Ishikawa (cell line): Measurements from ENCODE around the gene FMN2.

Source experiments
- CEBPB ChIP-seq: IDR thresholded peaks from 2 replicates; pipeline ENCODE4 v1.6.1; 2012
- CREB1 ChIP-seq: IDR thresholded peaks from 2 replicates; pipeline ENCODE4 v1.6.1; 2012; ENCODE audit warnings: low read depth
- EGR1 ChIP-seq: IDR thresholded peaks from 2 replicates; pipeline ENCODE4 v1.6.1; 2012
- EP300 ChIP-seq: IDR thresholded peaks from 2 replicates; pipeline ENCODE4 v1.6.1; 2012; ENCODE audit warnings: borderline replicate concordance
- FOXM1 ChIP-seq: IDR thresholded peaks from 2 replicates; pipeline ENCODE4 v1.6.1; 2012; ENCODE audit warnings: low read depth, borderline replicate concordance
- NFIC ChIP-seq: IDR thresholded peaks from 2 replicates; pipeline ENCODE4 v1.6.1; 2012
- RAD21 ChIP-seq: IDR thresholded peaks from 2 replicates; pipeline ENCODE4 v1.6.1; 2012; ENCODE audit warnings: low read depth
- TAF1 ChIP-seq: IDR thresholded peaks from 2 replicates; pipeline ENCODE4 v1.6.1; 2012; ENCODE audit warnings: low read depth, mild to moderate bottlenecking
- TCF12 ChIP-seq: IDR thresholded peaks from 2 replicates; pipeline ENCODE4 v1.6.1; 2012; ENCODE audit warnings: low read depth
- TEAD4 ChIP-seq: IDR thresholded peaks from 2 replicates; pipeline ENCODE4 v1.6.1; 2012
- YY1 ChIP-seq: IDR thresholded peaks from 2 replicates; pipeline ENCODE4 v1.6.1; 2012; ENCODE audit warnings: low read depth
- ZBTB7A ChIP-seq: IDR thresholded peaks from 2 replicates; pipeline ENCODE4 v1.6.1; 2012; ENCODE audit warnings: low read depth
- TF ChIP-seq, protein P1 (sequence below): IDR thresholded peaks from 2 replicates; pipeline ENCODE4 v1.6.1; 2012
- TF ChIP-seq, protein P2 (sequence below): IDR thresholded peaks from 2 replicates; pipeline ENCODE4 v1.6.1; 2012
- TF ChIP-seq, protein P3 (sequence below): IDR thresholded peaks from 2 replicates; pipeline ENCODE4 v1.6.1; 2012; ENCODE audit warnings: low read depth, mild to moderate bottlenecking

The FMN2 gene

DNA sequence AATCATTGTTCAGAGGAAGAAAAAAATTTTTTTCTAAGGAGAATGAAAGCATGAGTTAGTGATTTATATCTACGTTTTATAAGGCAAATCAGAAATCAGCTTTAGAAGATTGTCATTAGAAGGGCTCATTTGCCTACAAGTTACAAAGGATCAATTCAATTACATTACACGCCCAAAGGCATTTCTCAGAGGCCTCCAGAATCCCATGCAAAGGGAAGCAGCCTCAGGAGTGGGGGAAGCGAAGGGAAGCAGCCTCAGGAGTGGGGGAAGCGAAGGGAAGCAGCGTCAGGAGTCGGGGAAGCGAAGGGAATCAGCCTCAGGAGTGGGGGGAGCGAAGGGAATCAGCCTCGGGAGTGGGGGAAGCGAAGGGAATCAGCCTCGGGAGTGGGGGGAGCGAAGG is 314.1 kb downstream of the FMN2 start:
- TF ChIP-seq NFIC (no peak), ZBTB7A (no peak), CEBPB (no peak), TEAD4 (no peak), EP300 (no peak), TCF12 (no peak), YY1 (no peak), TAF1 (no peak), CREB1 (no peak), EGR1 (no peak), RAD21 (no peak), FOXM1 (no peak)
- TF ChIP-seq, protein P1, sequence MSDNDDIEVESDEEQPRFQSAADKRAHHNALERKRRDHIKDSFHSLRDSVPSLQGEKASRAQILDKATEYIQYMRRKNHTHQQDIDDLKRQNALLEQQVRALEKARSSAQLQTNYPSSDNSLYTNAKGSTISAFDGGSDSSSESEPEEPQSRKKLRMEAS = no peak
- TF ChIP-seq, protein P2, sequence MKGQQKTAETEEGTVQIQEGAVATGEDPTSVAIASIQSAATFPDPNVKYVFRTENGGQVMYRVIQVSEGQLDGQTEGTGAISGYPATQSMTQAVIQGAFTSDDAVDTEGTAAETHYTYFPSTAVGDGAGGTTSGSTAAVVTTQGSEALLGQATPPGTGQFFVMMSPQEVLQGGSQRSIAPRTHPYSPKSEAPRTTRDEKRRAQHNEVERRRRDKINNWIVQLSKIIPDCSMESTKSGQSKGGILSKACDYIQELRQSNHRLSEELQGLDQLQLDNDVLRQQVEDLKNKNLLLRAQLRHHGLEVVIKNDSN = no peak
- TF ChIP-seq, protein P3, sequence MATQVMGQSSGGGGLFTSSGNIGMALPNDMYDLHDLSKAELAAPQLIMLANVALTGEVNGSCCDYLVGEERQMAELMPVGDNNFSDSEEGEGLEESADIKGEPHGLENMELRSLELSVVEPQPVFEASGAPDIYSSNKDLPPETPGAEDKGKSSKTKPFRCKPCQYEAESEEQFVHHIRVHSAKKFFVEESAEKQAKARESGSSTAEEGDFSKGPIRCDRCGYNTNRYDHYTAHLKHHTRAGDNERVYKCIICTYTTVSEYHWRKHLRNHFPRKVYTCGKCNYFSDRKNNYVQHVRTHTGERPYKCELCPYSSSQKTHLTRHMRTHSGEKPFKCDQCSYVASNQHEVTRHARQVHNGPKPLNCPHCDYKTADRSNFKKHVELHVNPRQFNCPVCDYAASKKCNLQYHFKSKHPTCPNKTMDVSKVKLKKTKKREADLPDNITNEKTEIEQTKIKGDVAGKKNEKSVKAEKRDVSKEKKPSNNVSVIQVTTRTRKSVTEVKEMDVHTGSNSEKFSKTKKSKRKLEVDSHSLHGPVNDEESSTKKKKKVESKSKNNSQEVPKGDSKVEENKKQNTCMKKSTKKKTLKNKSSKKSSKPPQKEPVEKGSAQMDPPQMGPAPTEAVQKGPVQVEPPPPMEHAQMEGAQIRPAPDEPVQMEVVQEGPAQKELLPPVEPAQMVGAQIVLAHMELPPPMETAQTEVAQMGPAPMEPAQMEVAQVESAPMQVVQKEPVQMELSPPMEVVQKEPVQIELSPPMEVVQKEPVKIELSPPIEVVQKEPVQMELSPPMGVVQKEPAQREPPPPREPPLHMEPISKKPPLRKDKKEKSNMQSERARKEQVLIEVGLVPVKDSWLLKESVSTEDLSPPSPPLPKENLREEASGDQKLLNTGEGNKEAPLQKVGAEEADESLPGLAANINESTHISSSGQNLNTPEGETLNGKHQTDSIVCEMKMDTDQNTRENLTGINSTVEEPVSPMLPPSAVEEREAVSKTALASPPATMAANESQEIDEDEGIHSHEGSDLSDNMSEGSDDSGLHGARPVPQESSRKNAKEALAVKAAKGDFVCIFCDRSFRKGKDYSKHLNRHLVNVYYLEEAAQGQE = no peak

DNA sequence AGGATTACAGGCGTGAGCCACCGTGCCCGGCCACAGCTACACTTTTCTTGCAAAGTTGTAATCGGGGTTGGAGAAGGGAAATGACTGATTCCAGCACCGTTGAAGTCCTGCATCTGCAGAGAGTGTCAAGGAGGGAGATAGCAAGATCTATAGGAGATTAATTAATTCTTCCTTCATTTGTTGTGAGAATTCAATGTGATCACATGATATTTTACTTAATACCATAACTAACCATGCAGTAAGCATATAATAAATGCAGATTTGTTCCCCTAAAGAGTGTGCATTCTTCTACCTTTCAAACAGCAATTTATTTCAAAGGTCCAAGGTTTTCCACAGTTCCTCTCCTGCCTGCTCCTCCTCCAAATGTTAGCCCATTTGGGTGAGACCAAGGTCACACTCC is 315.7 kb downstream of the FMN2 start:
- TF ChIP-seq TEAD4 (no peak), RAD21 (no peak)
- TF ChIP-seq, protein P2 = no peak
- TF ChIP-seq, protein P1 = no peak

DNA sequence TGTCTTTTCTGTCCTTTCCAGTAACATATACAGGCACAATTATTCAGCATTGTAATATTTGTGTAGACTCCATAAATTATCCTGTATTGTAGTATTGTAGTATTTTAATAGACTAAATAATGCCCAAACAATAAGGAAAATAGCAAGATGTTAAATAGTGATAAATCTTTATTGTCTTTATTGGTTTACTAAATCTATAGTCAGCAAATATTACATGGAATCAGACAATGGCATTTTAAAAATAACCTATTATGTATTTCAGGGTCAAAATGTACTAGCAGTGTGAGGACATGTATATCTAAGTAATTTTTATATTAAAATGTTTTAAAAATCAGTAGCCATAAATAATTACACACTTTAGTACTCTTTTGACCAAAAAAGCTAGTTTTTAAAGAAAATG is 317.9 kb downstream of the FMN2 start:
- no peak for TF ChIP-seq EP300
- TF ChIP-seq, protein P1 = no peak
- TF ChIP-seq, protein P2 = no peak
- no peak for TF ChIP-seq TCF12
- TF ChIP-seq ZBTB7A = no peak
- no peak for TF ChIP-seq NFIC

DNA sequence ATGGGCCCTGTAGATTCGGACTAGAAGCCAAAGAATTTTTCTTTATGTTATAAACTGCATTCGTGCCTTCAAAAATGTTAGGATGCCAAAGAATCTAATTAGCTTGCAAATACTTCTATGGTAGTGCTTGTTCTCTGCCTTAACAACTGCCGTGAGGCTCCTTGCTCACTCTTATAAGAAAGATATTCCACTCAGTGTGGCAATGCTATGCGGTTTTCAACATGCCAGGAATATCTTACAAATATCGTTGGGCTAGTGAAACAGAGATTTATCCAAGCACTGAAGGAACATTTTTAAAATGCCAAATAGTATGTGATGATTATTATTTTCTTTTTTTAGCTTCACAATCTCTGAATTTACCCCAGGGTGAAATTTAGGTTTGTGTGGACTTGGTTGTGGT is 322.0 kb downstream of the FMN2 start:
- TF ChIP-seq NFIC (no peak), RAD21 (no peak), CEBPB (no peak), EGR1 (no peak), YY1 (no peak), TEAD4 (no peak), TAF1 (no peak), CREB1 (no peak)
- TF ChIP-seq, protein P3 = no peak

DNA sequence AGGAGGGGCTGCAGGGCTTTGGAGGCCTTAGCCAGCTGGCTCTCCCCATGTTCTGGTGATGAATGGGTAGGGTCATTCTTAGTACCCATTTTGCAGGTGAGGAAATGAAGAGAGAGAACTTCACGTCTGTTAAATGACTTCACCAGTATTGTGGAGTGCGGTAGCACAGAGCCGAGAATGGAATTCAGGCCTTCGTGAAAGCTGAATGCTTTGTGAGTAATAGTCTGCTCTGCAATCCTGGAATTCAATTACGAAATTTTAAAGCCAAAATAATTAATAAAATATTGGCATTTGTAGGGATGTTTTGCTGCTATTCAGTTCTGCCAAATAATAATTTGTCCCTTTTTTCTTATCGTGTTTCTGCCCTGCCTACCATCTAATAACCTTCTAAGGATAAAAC is 322.6 kb downstream of the FMN2 start:
- TF ChIP-seq EP300 = no peak
- TF ChIP-seq TCF12 = no peak
- no peak for TF ChIP-seq ZBTB7A
- no peak for TF ChIP-seq RAD21
- TF ChIP-seq, protein P3 = no peak
- TF ChIP-seq TAF1 = no peak
- no peak for TF ChIP-seq TEAD4
- TF ChIP-seq EGR1 = no peak
- TF ChIP-seq CEBPB = no peak
- TF ChIP-seq, protein P1 = no peak
- TF ChIP-seq NFIC = no peak
- TF ChIP-seq, protein P2 = no peak
- TF ChIP-seq CREB1 = no peak
- no peak for TF ChIP-seq YY1
- TF ChIP-seq FOXM1 = no peak
